PC-9 (cell line): ENCODE results near the gene CDH15. TPM values are rescaled to one million over a fixed set of nuclear protein-coding genes. Genes with fewer than 3 reads are reported as not detected.
"Not testable (repeated sequence)": the region's sequence is repeated elsewhere in the genome, so short reads cannot be mapped to it uniquely, and the experiment has no call there.

Experiments used
- BruUV-seq: library from RNA; stranded (reverse); fragments of 400-500 nt; replicated peaks from 2 replicates; lab custom pipeline; 2021; lab: Mats Ljungman, UMichigan
- CTCF ChIA-PET: fragments of 300-600 bp; sonication (Branson Sonifier 250); formaldehyde crosslinking; loops from one replicate; lab custom pipeline; 2022; ENCODE audit warnings: antibody characterized with exemption; lab: Charles Lee
- POLR2A ChIA-PET: fragments of 300-600 bp; sonication (Branson Sonifier 250); formaldehyde crosslinking; loops from one replicate; lab custom pipeline; 2022; ENCODE audit warnings: antibody characterized with exemption; ENCODE audit not compliant: unreplicated experiment; lab: Charles Lee
- DNase-seq, 2 experiments: peaks; one replicate each; pipeline versions ENCODE4 v3.0.0 to v3.0.0-alpha.2; 2015 to 2022; ENCODE audit warnings: mixed read lengths in 1 of 2
- H2AFZ ChIP-seq: fragments of 200-600 bp; sonication (generic); 2 replicates; pipeline ENCODE4 v1.8.1; 2017; ENCODE audit warnings: antibody characterized with exemption
- H3F3A ChIP-seq: fragments of 200-600 bp; sonication (generic); 2 replicates; pipeline ENCODE4 v1.8.1; 2017; ENCODE audit warnings: antibody characterized with exemption, mild to moderate bottlenecking, low read depth; ENCODE audit not compliant: insufficient read depth
- H3K27ac ChIP-seq: fragments of 200-600 bp; sonication (generic); 2 replicates; pipeline ENCODE4 v1.6.1; 2016; ENCODE audit warnings: mixed run types
- H3K27me3 ChIP-seq: fragments of 200-600 bp; sonication (generic); 2 replicates; pipeline ENCODE4 v1.6.1; 2016; ENCODE audit warnings: low read depth, mixed run types; ENCODE audit not compliant: insufficient read depth
- H3K36me3 ChIP-seq: fragments of 200-600 bp; sonication (generic); 2 replicates; pipeline ENCODE4 v1.6.1; 2016; ENCODE audit warnings: low read depth, mixed run types
- H3K4me1 ChIP-seq: fragments of 200-600 bp; sonication (generic); replicated peaks from 2 replicates; pipeline ENCODE4 v1.6.1; 2016; ENCODE audit warnings: mixed run types; ENCODE audit not compliant: insufficient read depth
- H3K4me2 ChIP-seq: fragments of 200-600 bp; sonication (generic); 2 replicates; pipeline ENCODE4 v1.6.1; 2017; ENCODE audit warnings: mixed run types
- H3K4me3 ChIP-seq: fragments of 200-600 bp; sonication (generic); 2 replicates; pipeline ENCODE4 v1.6.1; 2016; ENCODE audit warnings: mixed run types
- H3K79me2 ChIP-seq: fragments of 200-600 bp; sonication (generic); 2 replicates; pipeline ENCODE4 v1.6.1; 2017; ENCODE audit warnings: low read depth, mixed run types
- H3K9me2 ChIP-seq: fragments of 200-600 bp; sonication (generic); 2 replicates; pipeline ENCODE4 v1.8.1; 2017; ENCODE audit warnings: mild to moderate bottlenecking; ENCODE audit not compliant: insufficient read depth
- H3K9me3 ChIP-seq: fragments of 200-600 bp; sonication (generic); 2 replicates; pipeline ENCODE4 v1.8.1; 2016; ENCODE audit warnings: low read depth; ENCODE audit not compliant: insufficient read depth
- H4K20me1 ChIP-seq: fragments of 200-600 bp; sonication (generic); 2 replicates; pipeline ENCODE4 v1.8.1; 2017; ENCODE audit not compliant: insufficient read depth
- EZH2 ChIP-seq: fragments of 200-600 bp; sonication (generic); IDR thresholded peaks from 2 replicates; pipeline ENCODE4 v1.8.0; 2017; ENCODE audit warnings: antibody characterized with exemption, low read depth
- intact Hi-C: fragments of 100-400 bp; cut with micrococcal nuclease; formaldehyde crosslinking; loops from one replicate; pipeline ENCODE4 v1.10.0; 2022; ENCODE audit not compliant: unreplicated experiment
- total RNA-seq: library from RNA; stranded (reverse); gene quantifications from 2 replicates; pipeline ENCODE4 v1.2.3, GENCODE V29; 2021
- TF ChIP-seq, protein P1 (sequence below): fragments of 200-600 bp; sonication (generic); conservative IDR thresholded peaks from 2 replicates; pipeline ENCODE4 v1.6.1; 2017; ENCODE audit warnings: mixed run types, antibody characterized with exemption, mild to moderate bottlenecking, moderate library complexity

Gene CDH15
- total RNA-seq, 1 experiment from 2014 or later: not detected

DNA sequence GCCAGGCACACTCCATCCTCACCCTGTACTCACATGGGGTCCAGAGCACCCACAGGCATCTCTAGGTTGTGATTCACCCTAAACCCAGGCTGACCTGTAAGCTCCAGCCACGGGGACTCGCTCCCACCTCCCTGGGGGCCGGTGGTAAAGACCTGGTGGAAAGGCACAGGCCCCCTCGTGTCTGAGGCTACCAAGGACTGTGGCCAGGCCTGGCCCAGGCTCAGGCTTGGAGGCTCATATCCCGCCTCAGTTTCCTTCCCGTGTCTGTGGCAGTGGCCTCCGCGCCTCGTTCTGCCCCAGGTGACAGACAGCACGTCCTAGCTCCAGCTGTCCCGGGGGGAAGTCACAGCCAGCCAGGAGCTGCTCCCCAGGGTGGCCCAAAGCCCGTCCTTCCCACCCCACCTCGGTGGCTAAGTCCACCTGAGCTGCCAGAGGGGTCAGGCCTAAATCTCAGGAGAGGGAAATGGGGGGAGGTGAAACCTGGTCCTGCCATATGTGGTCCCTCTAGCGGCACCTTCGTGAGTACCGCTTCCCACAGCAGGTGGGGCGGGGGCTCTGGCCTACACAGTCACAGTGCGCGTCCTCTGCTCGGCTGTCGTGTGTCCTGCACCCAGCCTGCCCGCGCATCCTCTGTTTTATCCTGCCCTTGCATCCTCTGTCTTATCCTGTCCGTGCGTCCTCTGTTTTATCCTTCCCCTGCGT, 12.6 kb downstream of the CDH15 start:
- no peaks in the 10 kb centered on the region for H3K79me2 ChIP-seq
- H3K27me3 ChIP-seq: peaks cover 7% of the 10 kb centered on the region; the same call in 1 of the 2 replicates
- CTCF ChIA-PET: no interaction called here
- intact Hi-C loops: no loop called here
- H3K27ac ChIP-seq: no peak overlapping the region
- no peaks in the 10 kb centered on the region for H3K4me1 ChIP-seq
- H3K4me2 ChIP-seq: no peak overlapping the region
- no TSS peak for BruUV-seq
- H3K36me3 ChIP-seq: no peaks in the 10 kb centered on the region
- DNase-seq: no peak
- no peak for TF ChIP-seq EZH2
- TF ChIP-seq, protein P1, sequence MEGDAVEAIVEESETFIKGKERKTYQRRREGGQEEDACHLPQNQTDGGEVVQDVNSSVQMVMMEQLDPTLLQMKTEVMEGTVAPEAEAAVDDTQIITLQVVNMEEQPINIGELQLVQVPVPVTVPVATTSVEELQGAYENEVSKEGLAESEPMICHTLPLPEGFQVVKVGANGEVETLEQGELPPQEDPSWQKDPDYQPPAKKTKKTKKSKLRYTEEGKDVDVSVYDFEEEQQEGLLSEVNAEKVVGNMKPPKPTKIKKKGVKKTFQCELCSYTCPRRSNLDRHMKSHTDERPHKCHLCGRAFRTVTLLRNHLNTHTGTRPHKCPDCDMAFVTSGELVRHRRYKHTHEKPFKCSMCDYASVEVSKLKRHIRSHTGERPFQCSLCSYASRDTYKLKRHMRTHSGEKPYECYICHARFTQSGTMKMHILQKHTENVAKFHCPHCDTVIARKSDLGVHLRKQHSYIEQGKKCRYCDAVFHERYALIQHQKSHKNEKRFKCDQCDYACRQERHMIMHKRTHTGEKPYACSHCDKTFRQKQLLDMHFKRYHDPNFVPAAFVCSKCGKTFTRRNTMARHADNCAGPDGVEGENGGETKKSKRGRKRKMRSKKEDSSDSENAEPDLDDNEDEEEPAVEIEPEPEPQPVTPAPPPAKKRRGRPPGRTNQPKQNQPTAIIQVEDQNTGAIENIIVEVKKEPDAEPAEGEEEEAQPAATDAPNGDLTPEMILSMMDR: no peak
- no peaks in the 10 kb centered on the region for H3K9me3 ChIP-seq
- no peak overlapping the region for H2AFZ ChIP-seq
- no peak overlapping the region for H3K4me3 ChIP-seq
- POLR2A ChIA-PET: no interaction called here
- no peaks in the 10 kb centered on the region for H3F3A ChIP-seq
- no peaks in the 10 kb centered on the region; the same call in 1 of the 2 replicates for H4K20me1 ChIP-seq
- H3K9me2 ChIP-seq: no peaks in the 10 kb centered on the region

- intact Hi-C loops: no loop called here
- ChIA-PET POLR2A (no interaction called here), CTCF (no interaction called here)
Measured at GRCh38 chr16:89184677-89184932, 13.1 kb downstream of the CDH15 start.

DNA sequence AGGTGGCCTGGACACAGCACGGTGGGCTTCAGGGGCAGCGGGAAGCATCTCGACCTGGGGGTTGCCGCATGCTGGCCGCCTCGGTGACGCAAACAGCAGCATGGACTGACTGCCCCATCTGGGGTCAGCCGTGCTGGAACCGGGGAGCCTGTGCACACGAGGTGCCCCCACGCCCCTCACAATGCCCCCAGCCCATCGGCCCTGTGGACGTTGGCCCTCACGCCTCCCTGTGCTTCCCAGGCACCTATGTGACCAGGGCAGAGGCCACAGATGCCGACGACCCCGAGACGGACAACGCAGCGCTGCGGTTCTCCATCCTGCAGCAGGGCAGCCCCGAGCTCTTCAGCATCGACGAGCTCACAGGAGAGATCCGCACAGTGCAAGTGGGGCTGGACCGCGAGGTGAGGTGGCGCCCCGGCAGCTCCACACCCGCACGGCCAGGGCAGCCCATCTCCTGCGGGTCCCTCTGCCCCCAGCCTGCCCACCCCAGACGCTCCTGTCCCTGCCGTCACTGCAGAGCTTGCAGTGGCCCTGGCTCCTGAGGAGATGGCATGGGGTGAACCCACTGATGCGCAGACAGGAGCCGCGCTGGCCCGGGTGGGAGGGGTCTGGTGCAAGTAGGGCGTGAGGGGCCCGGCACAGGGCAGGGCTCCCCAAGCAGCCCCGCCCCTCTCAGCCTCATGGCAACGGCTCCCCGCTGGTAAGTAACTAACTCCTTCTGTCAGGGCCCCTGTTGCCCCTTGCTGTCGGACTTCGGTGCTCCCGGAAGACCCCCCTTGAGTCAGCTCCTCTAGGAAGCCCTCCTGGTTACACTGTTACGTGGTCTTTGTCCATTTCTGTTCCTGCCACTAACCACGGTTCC, 13.6 kb downstream of the CDH15 start:
- H3F3A ChIP-seq: peaks cover 9% of the 10 kb centered on the region; the same call in 1 of the 2 replicates
- intact Hi-C loops: no loop called here
- ChIA-PET POLR2A (no interaction called here), CTCF (no interaction called here)
- no peak overlapping the region for H3K4me2 ChIP-seq
- no peaks in the 10 kb centered on the region for H3K79me2 ChIP-seq
- H4K20me1 ChIP-seq: no peaks in the 10 kb centered on the region
- H3K4me1 ChIP-seq: no peaks in the 10 kb centered on the region
- H3K27me3 ChIP-seq: peaks cover 7% of the 10 kb centered on the region; the same call in 1 of the 2 replicates
- DNase-seq: no peak
- no peaks in the 10 kb centered on the region for H3K9me3 ChIP-seq
- no peak overlapping the region for H2AFZ ChIP-seq
- no peaks in the 10 kb centered on the region for H3K36me3 ChIP-seq
- TF ChIP-seq EZH2: no peak
- TF ChIP-seq, protein P1: no peak
- no peak overlapping the region for H3K4me3 ChIP-seq
- H3K27ac ChIP-seq: no peak overlapping the region
- no peaks in the 10 kb centered on the region for H3K9me2 ChIP-seq
- BruUV-seq: no TSS peak

More at GRCh38 chr16:89184677-89184932, 13.1 kb downstream of the CDH15 start:
- no peak for TF ChIP-seq EZH2
- TF ChIP-seq, protein P1: no peak
- H3K4me1 ChIP-seq: no peaks in the 10 kb centered on the region
- H2AFZ ChIP-seq: no peak overlapping the region
- H3K36me3 ChIP-seq: no peaks in the 10 kb centered on the region
- no peak overlapping the region for H3K4me3 ChIP-seq
- peaks cover 7% of the 10 kb centered on the region; the same call in 1 of the 2 replicates for H3K27me3 ChIP-seq
- H3K9me3 ChIP-seq: no peaks in the 10 kb centered on the region
- H3K4me2 ChIP-seq: no peak overlapping the region
- no peaks in the 10 kb centered on the region; the same call in 1 of the 2 replicates for H4K20me1 ChIP-seq
- no peaks in the 10 kb centered on the region for H3K9me2 ChIP-seq
- no peak overlapping the region for H3K27ac ChIP-seq
- no peaks in the 10 kb centered on the region for H3K79me2 ChIP-seq
- BruUV-seq: no TSS peak
- DNase-seq: no peak
- H3F3A ChIP-seq: peaks cover 4% of the 10 kb centered on the region; the same call in 1 of the 2 replicates

DNA sequence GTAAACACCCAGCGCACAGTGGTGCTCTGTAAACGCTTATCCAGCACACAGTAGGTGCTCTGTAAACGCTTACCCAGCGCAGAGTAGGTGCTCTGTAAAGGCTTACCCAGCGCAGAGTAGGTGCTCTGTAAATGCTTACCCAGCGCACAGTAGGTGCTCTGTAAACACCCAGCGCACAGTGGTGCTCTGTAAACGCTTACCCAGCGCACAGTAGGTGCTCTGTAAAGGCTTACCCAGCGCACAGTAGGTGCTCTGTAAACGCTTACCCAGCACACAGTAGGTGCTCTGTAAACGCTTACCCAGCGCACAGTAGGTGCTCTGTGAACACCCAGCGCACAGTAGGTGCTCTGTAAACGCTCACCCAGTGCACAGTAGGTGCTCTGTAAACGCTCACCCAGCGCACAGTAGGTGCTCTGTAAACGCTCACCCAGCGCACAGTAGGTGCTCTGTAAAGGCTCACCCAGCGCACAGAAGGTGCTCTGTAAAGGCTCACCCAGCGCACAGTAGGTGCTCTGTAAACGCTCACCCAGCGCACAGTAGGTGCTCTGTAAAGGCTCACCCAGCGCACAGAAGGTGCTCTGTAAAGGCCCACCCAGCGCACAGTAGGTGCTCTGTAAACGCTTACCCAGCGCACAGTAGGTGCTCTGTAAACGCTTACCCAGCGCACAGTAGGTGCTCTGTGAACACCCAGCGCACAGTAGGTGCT, 14.5 kb downstream of the CDH15 start:
- BruUV-seq, H2AFZ ChIP-seq, intact Hi-C loops, H3K36me3 ChIP-seq, POLR2A ChIA-PET, H3K4me3 ChIP-seq, H3K4me2 ChIP-seq, H4K20me1 ChIP-seq, H3K9me3 ChIP-seq, H3K4me1 ChIP-seq, H3K27ac ChIP-seq, H3K79me2 ChIP-seq, DNase-seq, CTCF ChIA-PET, H3K9me2 ChIP-seq, H3K27me3 ChIP-seq: not testable (repeated sequence)
- H3F3A ChIP-seq: peaks cover 18% of the 10 kb centered on the region; the same call in 1 of the 2 replicates
